ENCODE results near the gene RPH3AL.

- TF ChIP-seq POLR2A (IDR thresholded peaks at IDR 0.05; ENCODE audit: low read depth, low read length) (no peak), SPI1 (IDR thresholded peaks at IDR 0.05; ENCODE audit: borderline replicate concordance, insufficient read depth, low read depth, low read length) (no peak), TAF1 (IDR thresholded peaks at IDR 0.05; ENCODE audit: borderline replicate concordance, low read depth, low read length) (no peak), CTCF (IDR thresholded peaks at IDR 0.05 in 2 of 3, conservative IDR thresholded peaks at IDR 0.05 in 1 of 3; ENCODE audit: control insufficient read depth in 2 of 3, extremely low read depth in 1 of 3, insufficient read depth in 1 of 3, low read depth in 3 of 3, low read length in 3 of 3) (no peak), HCFC1 (IDR thresholded peaks at IDR 0.05; ENCODE audit: low read length) (no peak), POLR2AphosphoS5 (IDR thresholded peaks at IDR 0.05; ENCODE audit: low read length) (no peak), TCF3 (IDR thresholded peaks at IDR 0.05; ENCODE audit: borderline replicate concordance, insufficient read depth, low read depth, low read length) (no peak)
Measured at GRCh38 chr17:382644-383533, 30.3 kb upstream of the RPH3AL start.
